Tibial nerve (tissue), 3 donors: Measurements from ENCODE around the gene XPO4.
"Not testable (repeated sequence)": the region's sequence is repeated elsewhere in the genome, so short reads cannot be mapped to it uniquely, and the experiment has no call there.

ENCODE experiments used
- CTCF ChIP-seq, 5 experiments: fragments of 200-600 bp in 3 of 5; fragments of 450-650 bp in 2 of 5; sonication (generic) in 3 of 5; IDR thresholded peaks; one replicate each; pipeline ENCODE4 v1.5.1; 2016 to 2019; ENCODE audit warnings: antibody characterized with exemption in 5 of 5, mild to moderate bottlenecking in 3 of 5, moderate library complexity in 2 of 5
- POLR2A ChIP-seq, 2 donors: fragments of 450-650 bp; IDR thresholded peaks; one replicate each; pipeline ENCODE4 v1.6.1; 2017; ENCODE audit warnings: antibody characterized with exemption in 2 of 2, mild to moderate bottlenecking in 2 of 2, moderate library complexity in 2 of 2

- not testable (repeated sequence) for TF ChIP-seq POLR2A, CTCF (IDR thresholded peaks at IDR 0.05)
Measured at GRCh38 chr13:20948001-20948400, 45.5 kb upstream of the XPO4 start.
